Stimulated activated CD4-positive, alpha-beta T cell treated with anti-CD3 and anti-CD28 coated beads, Interleukin-2, amount 100 ng/mL, for 4 hours (primary cell): Measurements from ENCODE around the gene WNT3A.
"Not testable (repeated sequence)": the region's sequence is repeated elsewhere in the genome, so short reads cannot be mapped to it uniquely, and the experiment has no call there.

Experiments
- DNase-seq: peaks from one replicate; pipeline ENCODE4 v3.0.0-alpha.2; 2020; ENCODE audit warnings: low read depth

The WNT3A gene

GRCh38 chr1:228011721-228012311 lies 5.0 kb downstream of the WNT3A start:
- DNase-seq: no peak

- no peak for DNase-seq
These were observed 5.8 kb downstream of the WNT3A start for GRCh38 chr1:228012555-228012954.

- no peak for DNase-seq
These were observed 6.5 kb downstream of the WNT3A start for GRCh38 chr1:228013131-228013934.

GRCh38 chr1:228013935-228014930 lies 7.4 kb downstream of the WNT3A start:
- DNase-seq: no peak

GRCh38 chr1:228015276-228016180 lies 8.7 kb downstream of the WNT3A start:
- DNase-seq: no peak

- DNase-seq: no peak
These were observed 9.3 kb downstream of the WNT3A start for GRCh38 chr1:228016181-228016510.

DNA sequence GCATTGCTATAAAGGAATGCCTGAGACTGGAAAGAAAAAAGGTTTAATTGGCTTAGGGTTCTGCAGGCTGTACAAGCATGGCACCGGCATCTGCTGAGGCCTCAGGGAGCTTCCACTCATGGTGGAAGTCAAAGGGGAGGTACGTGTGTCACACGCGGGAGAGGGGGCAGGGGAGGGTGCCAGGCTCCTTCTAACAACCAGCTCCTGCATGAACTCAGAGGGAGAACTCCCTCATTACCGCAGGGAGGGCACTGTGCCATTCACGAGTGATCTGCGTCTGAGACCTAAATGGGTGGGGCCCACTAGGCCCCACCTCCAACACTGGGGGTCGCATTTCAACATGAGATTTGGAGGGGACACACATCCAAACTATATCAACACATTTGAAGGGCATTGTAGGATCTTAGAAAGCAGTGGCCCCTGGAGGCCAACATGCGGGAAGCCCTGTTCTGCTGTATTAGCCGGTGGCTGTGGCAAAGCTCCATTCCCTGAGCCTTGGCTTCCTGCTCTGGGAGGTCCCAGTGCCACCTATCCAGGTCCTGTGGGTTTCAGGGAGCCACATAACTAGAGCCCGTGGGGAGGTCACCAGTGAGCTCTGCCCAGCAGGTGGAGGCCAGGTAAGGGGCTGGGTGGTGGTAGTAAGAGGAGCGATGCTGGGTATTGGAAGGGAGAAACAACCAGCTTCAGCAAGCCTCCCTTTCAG lies 10.0 kb downstream of the WNT3A start:
- DNase-seq: no peak

GRCh38 chr1:228017356-228018124 lies 10.7 kb downstream of the WNT3A start:
- no peak for DNase-seq

- no peak for DNase-seq
These were observed 11.3 kb downstream of the WNT3A start for GRCh38 chr1:228018125-228018398.

- DNase-seq: no peak
These were observed 12.3 kb downstream of the WNT3A start for GRCh38 chr1:228018961-228019721.

- DNase-seq: not testable (repeated sequence)
These were observed 12.9 kb downstream of the WNT3A start for GRCh38 chr1:228019722-228020083.

GRCh38 chr1:228020686-228021354 lies 14.0 kb downstream of the WNT3A start:
- DNase-seq: no peak

DNA sequence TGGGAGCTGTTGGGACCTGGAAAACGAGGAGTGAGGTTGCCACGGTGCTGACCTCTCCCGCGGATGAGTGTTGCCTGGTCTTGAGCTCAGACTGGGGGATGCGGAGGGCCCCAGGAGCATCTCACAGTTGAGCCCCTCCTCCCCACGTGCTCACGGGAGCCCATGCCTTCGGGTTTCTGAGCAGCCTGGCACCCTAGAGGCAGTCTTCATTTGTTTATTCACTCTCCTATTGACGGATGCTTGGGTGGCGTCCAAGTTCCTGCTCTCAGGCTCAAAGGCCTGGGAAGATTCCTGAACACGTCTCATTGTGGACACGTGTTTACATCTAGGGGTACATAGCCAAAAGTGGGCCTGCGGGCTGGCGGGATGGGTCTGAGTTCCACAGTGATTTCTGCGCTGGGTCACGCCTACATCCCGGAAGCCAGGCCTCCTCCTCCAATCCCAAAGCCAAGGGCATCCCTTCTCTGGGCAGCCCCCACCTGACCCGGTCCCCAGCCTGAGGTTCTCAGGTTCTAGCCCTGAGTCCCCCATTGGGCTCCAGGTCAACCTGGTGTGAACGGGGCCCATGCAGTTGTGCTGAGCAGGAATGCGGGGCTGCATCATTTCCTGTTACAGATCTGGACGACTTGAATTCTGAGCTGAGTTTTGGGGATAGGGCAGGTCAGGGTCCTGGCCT lies 14.7 kb downstream of the WNT3A start:
- DNase-seq: no peak

- DNase-seq: no peak
These were observed 15.9 kb downstream of the WNT3A start for GRCh38 chr1:228022571-228023293.

DNA sequence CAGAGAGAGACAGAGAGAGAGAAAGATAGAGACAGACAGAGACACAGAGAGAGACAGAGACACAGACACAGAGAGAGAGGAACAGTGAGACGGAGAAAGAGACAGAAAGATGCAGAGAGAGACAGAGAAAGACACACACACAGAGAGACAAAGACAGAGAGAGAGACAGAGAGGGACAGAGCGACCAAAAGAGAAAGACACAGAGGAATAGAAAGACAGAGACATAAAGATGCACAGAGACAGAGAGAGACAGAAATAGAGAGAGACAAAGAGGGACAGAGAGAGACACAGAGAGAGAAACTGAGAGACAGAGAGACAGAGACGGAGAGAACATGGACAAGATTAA lies 16.5 kb downstream of the WNT3A start:
- DNase-seq: no peak

GRCh38 chr1:228029281-228029680 lies 22.5 kb downstream of the WNT3A start:
- no peak for DNase-seq

GRCh38 chr1:228030451-228031201 lies 23.8 kb downstream of the WNT3A start:
- no peak for DNase-seq
